ENCODE measurements around the gene MED22.
"Not testable (repeated sequence)": the region's sequence is repeated elsewhere in the genome, so short reads cannot be mapped to it uniquely, and the experiment has no call there.

The MED22 gene

GRCh38 chr9:133347985-133348717, at the start of gene MED22, which contains the start of gene RPL7A:
Gene MED22, minus strand, starts transcription at chr9:133348131. Its CDS starts 1,469 bp downstream, at chr9:133346662.
Gene RPL7A, plus strand, starts transcription at chr9:133348218. Its CDS starts 26 bp downstream, at chr9:133348244.
- peak; percentile 75 to 77 for DNase-seq (ENCODE audit: extremely low read depth in 1 of 2, low read depth in 1 of 2)

DNA sequence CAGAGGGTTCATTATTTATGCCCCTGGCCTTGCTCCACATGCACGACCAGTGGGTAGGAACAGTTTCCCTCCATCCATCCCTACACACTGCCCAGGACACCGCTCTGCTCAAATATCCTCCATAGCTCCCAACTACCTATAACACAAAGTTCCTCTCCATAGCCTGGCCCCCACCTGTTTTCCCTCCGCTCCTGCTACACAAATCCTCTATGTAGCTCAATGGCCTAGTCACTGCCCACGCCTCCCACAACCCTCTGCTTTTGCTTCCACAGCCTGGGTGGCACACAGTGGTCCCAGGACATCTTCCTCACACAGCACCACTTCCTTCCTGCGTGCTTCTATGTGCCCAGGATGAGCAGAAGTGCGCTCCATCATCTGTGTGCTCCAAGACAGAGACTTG, 49.4 kb upstream of the MED22 start:
- no peak for DNase-seq (ENCODE audit: extremely low read depth in 1 of 2, low read depth in 1 of 2)

DNA sequence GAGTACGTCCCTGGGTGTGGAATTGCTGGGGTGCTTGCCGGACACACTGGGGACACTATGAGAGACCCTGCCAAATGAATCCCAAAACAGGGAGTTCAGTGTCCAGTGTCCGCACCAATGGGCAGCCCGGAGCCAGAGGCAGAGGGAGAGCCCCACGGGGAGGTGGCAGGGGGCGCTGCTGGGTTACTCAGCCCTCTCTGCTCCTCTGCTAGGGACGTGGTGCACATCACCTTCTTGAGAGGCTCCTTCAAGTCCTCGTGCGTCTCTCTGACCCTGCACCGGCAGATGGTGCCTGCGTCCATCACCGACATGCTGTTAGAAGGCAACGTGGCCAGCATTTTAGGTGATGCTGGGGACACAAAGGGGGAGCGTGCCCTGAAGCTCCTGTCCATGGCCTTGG, 49.0 kb upstream of the MED22 start:
- DNase-seq (ENCODE audit: extremely low read depth in 1 of 2, low read depth in 1 of 2) = no peak

- no peak for DNase-seq (ENCODE audit: extremely low read depth in 1 of 2, low read depth in 1 of 2)
These were observed 46.8 kb upstream of the MED22 start for GRCh38 chr9:133394687-133395271.

- no peak for DNase-seq (ENCODE audit: extremely low read depth in 1 of 2, low read depth in 1 of 2)
These were observed 45.5 kb upstream of the MED22 start for GRCh38 chr9:133393399-133393798.

GRCh38 chr9:133392308-133392707, 44.4 kb upstream of the MED22 start:
- DNase-seq (ENCODE audit: extremely low read depth in 1 of 2, low read depth in 1 of 2) = not testable (repeated sequence)

- DNase-seq (ENCODE audit: extremely low read depth in 1 of 2, low read depth in 1 of 2) = not testable (repeated sequence)
These were observed 43.5 kb upstream of the MED22 start for GRCh38 chr9:133391449-133391848.

DNA sequence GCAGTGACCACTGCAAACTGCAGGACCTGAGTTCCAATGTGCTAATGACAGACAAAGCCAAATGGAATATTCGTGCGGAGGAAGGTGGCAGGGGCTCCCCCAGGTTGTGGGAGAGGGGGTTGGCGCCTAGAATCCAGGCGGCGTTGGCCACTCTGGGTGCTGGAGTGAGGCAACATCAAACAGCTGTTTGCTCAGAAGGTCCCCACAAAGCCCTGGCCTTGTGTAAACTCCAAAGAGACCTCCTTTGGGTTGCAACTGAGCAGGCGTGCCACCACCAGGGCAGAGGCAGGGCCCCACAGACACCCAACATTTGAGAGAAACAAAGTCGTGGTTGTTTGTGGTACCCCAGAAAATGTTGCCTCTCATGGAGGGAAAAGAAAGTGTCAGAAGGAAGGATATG, 42.8 kb upstream of the MED22 start:
- DNase-seq (ENCODE audit: extremely low read depth in 1 of 2, low read depth in 1 of 2) = no peak

GRCh38 chr9:133389562-133389961, 41.6 kb upstream of the MED22 start:
- no peak for DNase-seq (ENCODE audit: extremely low read depth in 1 of 2, low read depth in 1 of 2)

GRCh38 chr9:133389025-133389557, 41.2 kb upstream of the MED22 start:
- no peak for DNase-seq (ENCODE audit: extremely low read depth in 1 of 2, low read depth in 1 of 2)

DNA sequence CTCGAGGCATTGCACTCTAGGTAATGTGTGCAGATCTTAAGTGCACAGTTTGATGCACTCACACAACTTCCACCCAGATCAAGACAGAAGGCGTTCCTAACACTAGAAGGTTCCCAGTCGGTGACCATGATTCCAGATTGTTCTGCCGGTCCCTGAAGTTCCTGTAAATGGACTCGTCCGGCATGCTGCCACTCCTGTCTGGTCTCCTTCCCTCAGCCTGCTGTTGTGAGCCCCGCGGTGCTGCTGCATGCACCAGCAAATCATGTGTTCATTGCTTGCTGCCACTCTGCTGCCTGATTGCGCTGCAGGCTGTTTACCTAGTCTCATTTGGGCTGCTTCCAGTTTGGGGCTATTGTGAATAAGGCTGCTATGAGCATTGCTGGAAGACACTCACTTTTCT, 39.7 kb upstream of the MED22 start:
- DNase-seq (ENCODE audit: extremely low read depth in 1 of 2, low read depth in 1 of 2) = no peak

- DNase-seq (ENCODE audit: extremely low read depth in 1 of 2, low read depth in 1 of 2) = no peak
These were observed 38.4 kb upstream of the MED22 start for GRCh38 chr9:133386338-133386737.

DNA sequence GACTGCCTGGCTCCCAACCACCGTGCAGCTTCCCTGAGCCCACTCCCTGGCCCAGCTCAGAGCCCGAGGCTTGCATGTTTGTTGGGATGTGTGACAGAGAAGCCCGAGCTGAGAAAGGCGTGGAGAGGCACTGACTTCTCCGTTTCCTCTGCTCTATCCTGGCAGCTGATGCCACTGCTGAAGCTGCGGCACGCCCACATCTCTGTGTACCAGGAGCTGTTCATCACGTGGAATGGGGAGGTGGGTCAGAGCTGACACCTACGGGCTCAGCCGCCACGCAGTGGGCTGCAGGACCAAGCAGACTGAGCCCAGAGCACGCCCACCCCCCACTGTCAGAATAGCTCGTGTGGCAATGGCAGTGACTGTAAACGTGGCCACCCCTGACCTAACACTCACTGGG, 37.5 kb upstream of the MED22 start:
- DNase-seq (ENCODE audit: extremely low read depth in 1 of 2, low read depth in 1 of 2) = no peak

DNA sequence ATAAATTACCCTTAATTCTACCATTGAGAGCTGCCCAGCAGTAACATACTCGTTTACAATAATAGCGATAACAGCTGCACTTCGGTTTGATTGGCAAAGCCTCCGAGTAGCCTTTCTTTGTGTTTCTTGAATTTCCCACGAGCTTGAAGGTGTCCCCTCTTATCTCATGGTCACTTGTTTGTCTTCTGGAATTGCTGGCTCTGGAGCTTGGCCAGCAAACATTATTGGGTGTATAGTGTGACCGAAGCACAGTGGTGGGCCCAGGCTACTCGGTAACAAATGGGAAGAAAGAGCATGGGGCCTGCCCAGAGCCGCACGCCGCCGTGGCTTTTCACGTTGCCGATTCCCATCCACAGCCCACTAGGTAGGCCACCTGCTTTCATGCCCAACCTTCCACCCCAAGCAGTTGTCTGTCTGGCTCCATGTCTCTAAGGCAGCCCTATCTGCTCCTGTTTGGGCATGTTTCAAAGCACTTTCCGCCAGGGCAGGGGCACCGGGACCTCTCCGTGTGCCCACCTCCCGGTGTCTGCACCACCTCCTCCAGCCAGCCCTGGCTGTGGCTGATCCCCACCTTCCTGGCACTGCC, 36.9 kb upstream of the MED22 start:
- no peak for DNase-seq (ENCODE audit: extremely low read depth in 1 of 2, low read depth in 1 of 2)

- DNase-seq (ENCODE audit: extremely low read depth in 1 of 2, low read depth in 1 of 2) = no peak
These were observed 35.5 kb upstream of the MED22 start for GRCh38 chr9:133383438-133383837.

- DNase-seq (ENCODE audit: extremely low read depth in 1 of 2, low read depth in 1 of 2) = no peak
These were observed 34.7 kb upstream of the MED22 start for GRCh38 chr9:133382507-133383141.

DNA sequence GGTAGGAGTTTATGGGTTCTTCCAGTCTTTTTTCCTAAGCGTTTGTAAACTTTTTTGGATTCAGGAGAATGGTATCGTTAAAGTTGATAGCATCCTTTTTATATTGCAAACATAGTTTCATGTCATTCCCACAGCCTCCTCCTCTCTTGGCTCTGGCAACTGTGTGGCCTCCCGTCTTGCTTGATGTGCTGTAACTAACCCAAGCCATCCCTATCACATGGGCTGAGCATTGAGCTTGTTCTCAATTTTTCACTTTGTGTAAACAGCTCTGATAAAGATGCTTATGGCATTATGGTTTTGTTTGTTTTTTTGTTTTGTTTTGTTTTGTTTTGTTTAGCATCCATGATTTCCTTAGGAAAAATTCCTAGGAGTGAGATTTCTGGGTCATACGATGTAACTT, 32.8 kb upstream of the MED22 start:
- no peak for DNase-seq (ENCODE audit: extremely low read depth in 1 of 2, low read depth in 1 of 2)

DNA sequence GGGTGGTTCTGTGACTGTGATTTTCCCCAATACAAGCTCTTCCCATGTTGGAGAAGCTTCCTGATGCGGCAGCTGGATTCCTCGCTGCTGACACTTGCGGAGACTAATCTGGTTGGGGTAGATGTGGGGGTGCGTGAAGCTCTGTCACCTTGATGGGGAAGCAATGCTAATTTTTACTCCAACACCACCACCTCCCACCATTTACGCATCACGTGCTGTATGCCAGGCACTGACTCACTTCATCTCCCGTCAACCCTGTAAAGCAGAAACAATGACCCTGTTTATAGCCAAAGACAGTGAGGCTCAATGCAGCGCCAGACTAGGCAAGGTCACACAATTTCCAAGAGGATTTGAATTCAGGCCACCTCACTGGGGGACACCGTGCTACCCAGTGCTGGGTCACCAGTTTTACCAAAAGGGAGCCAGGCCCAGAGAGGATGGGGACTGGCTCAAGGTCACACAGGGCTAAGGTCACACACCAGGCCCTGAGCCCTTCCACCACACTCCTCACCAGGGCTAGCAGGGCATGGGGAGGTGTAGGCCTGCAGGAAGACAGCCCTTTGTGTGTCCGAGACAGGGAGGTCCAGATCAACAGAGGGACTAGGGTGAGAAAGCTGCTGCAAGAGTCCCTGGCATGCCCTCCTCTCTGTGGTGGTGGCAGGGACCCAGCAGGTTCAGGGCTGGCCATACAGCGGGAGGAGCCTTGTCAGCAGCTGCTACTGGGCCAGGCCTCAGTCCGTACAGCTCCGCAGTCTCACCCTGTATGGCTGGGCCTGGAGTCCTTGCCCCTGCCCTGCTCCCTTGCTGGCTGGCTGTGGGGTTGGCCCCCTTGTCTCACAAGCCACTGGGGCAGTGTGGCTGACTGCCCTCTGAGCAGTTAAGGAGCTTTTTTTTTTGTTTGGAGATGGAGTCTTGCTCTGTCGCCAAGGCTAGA, 31.5 kb upstream of the MED22 start:
- DNase-seq (ENCODE audit: extremely low read depth in 1 of 2, low read depth in 1 of 2) = no peak

GRCh38 chr9:133378408-133378962, 30.6 kb upstream of the MED22 start:
- no peak for DNase-seq (ENCODE audit: extremely low read depth in 1 of 2, low read depth in 1 of 2)

DNA sequence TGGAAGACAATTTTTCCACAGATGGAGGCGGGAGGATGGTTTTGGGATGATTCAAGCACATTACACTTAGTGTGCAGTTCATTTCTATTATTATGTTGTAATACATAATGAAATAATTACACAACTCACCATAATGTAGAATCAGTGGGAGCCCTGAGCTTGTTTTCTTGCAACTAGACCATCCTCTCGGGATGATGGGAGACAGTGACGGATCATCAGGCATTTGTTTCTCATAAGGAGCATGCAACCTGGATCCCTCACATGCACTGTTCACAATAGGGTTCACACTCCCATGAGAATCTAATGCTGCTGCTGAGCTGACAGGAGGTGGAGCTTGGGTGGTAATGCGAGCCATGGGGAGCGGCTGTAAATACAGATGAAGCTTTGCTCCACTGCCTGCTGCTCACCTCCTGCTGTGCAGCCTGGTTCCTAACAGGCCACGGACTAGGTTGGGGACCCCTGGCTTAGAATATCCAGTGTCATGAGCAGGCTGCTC, 29.8 kb upstream of the MED22 start:
- DNase-seq (ENCODE audit: extremely low read depth in 1 of 2, low read depth in 1 of 2) = no peak
